ENCODE data around the gene FBN1.

FBN1 gene

GRCh38 chr15:48636511-48636910 is 9.0 kb downstream of the FBN1 start:
- no peak for TF ChIP-seq CTCF (IDR thresholded peaks at IDR 0.05; ENCODE audit: low read depth, low read length)
- DNase-seq = no peak
- H3K36me3 ChIP-seq = no peaks in the 10 kb centered on the region
- no peaks in the 10 kb centered on the region for H3K27me3 ChIP-seq (ENCODE audit: insufficient read depth, low read depth, severe bottlenecking)
- H3K27ac ChIP-seq = no peak overlapping the region
- H3K9me3 ChIP-seq (ENCODE audit: severe bottlenecking) = no peaks in the 10 kb centered on the region
- no peak overlapping the region for H3K4me3 ChIP-seq (ENCODE audit: low read depth, low read length)

GRCh38 chr15:48634893-48635292 is 10.6 kb downstream of the FBN1 start:
- Histone ChIP-seq H3K27me3 (ENCODE audit: insufficient read depth, low read depth, severe bottlenecking) (no peaks in the 10 kb centered on the region), H3K9me3 (ENCODE audit: severe bottlenecking) (no peaks in the 10 kb centered on the region), H3K36me3 (no peaks in the 10 kb centered on the region), H3K27ac (no peak overlapping the region), H3K4me3 (ENCODE audit: low read depth, low read length) (no peak overlapping the region)
- no peak for DNase-seq
- no peak for TF ChIP-seq CTCF (IDR thresholded peaks at IDR 0.05; ENCODE audit: low read depth, low read length)

DNA sequence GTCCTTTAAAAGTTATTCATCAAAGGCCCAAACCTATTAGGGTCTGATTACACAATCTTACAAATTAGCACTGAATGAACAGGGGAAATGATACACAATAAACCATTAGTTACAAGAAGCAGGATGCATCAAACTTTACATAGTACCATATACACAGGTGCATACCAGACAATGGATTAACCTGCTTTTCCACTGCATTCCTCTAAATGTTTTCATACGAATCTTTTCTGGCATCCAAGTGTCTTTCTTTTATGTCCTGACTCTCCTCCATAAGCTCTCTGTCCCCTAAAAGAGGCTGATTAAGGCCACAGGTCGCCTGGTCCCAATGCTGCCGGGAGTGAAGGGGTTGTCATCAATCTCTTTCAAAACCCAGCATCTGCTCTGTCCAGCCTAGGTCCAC is 11.4 kb downstream of the FBN1 start:
- no peaks in the 10 kb centered on the region for H3K36me3 ChIP-seq

GRCh38 chr15:48632651-48633050 is 12.9 kb downstream of the FBN1 start:
- no peak overlapping the region for H3K4me3 ChIP-seq (ENCODE audit: low read depth, low read length)
- no peaks in the 10 kb centered on the region for H3K36me3 ChIP-seq
- no peaks in the 10 kb centered on the region for H3K27me3 ChIP-seq (ENCODE audit: insufficient read depth, low read depth, severe bottlenecking)
- TF ChIP-seq CTCF (IDR thresholded peaks at IDR 0.05; ENCODE audit: low read depth, low read length) = no peak
- no peaks in the 10 kb centered on the region for H3K9me3 ChIP-seq (ENCODE audit: severe bottlenecking)
- DNase-seq = no peak
- H3K27ac ChIP-seq = no peak overlapping the region

More for the DNA sequence above, 11.4 kb downstream of the FBN1 start:
- H3K27ac ChIP-seq = no peak overlapping the region
- no peak overlapping the region for H3K4me3 ChIP-seq (ENCODE audit: low read depth, low read length)
- H3K9me3 ChIP-seq (ENCODE audit: severe bottlenecking) = no peaks in the 10 kb centered on the region
- no peaks in the 10 kb centered on the region for H3K27me3 ChIP-seq (ENCODE audit: insufficient read depth, low read depth, severe bottlenecking)
- TF ChIP-seq CTCF (IDR thresholded peaks at IDR 0.05; ENCODE audit: low read depth, low read length) = no peak
- DNase-seq = no peak

- no peaks in the 10 kb centered on the region for H3K9me3 ChIP-seq (ENCODE audit: severe bottlenecking)
- no peak overlapping the region for H3K27ac ChIP-seq
- TF ChIP-seq CTCF (IDR thresholded peaks at IDR 0.05; ENCODE audit: low read depth, low read length) = no peak
- no peaks in the 10 kb centered on the region for H3K27me3 ChIP-seq (ENCODE audit: insufficient read depth, low read depth, severe bottlenecking)
- no peak overlapping the region for H3K4me3 ChIP-seq (ENCODE audit: low read depth, low read length)
- no peaks in the 10 kb centered on the region for H3K36me3 ChIP-seq
- DNase-seq = peak; percentile 49
These were observed 14.2 kb downstream of the FBN1 start for GRCh38 chr15:48631176-48631770.

DNA sequence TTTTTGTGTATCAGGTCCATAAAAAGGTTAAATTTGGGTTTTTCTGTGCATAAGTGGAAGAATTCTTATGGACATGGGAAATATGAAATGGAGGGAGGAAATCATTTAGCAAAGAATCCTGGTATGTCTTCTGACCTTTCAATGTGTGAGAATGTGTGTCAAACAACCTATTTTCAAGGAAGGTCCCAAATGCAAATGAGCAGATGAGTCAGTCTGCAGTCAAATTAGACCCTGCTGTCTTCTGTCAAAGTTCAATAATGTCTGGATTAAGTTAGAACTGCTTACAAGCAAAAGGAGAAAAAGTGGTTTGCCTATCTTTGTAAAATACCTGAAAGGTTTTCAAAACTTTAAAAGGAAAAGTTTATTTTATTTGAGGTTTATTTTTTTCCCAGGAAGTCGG is 15.3 kb downstream of the FBN1 start:
- Histone ChIP-seq H3K36me3 (no peaks in the 10 kb centered on the region), H3K27ac (no peak overlapping the region), H3K9me3 (ENCODE audit: severe bottlenecking) (no peaks in the 10 kb centered on the region), H3K4me3 (ENCODE audit: low read depth, low read length) (no peak overlapping the region), H3K27me3 (ENCODE audit: insufficient read depth, low read depth, severe bottlenecking) (no peaks in the 10 kb centered on the region)
- DNase-seq = no peak
- no peak for TF ChIP-seq CTCF (IDR thresholded peaks at IDR 0.05; ENCODE audit: low read depth, low read length)
